ENCODE data around the gene KRT9. TPM values are rescaled to one million over a fixed set of nuclear protein-coding genes. Genes with fewer than 3 reads are reported as not detected.
"Not testable (repeated sequence)": the region's sequence is repeated elsewhere in the genome, so short reads cannot be mapped to it uniquely, and the experiment has no call there.

Gene KRT9
- total and polyA plus RNA-seq, 10 of the 15 experiments (the other 5 are each of a cell fraction or from before 2014, with no cell fraction given): not detected

GRCh38 chr17:41615454-41615853 is 43.6 kb upstream of the KRT9 start:
- no peak for FAIRE-seq
- no peaks in the 10 kb centered on the region for H3K4me1 ChIP-seq (ENCODE audit: control insufficient read depth, insufficient read depth, low read length)
- no peak overlapping the region for H3K9ac ChIP-seq (ENCODE audit: control insufficient read depth, insufficient read depth, low read length)
- SMC1A ChIA-PET (ENCODE audit: uncharacterized antibody, unreplicated experiment): no interaction called here
- no peak overlapping the region for H3K4me2 ChIP-seq (ENCODE audit: control insufficient read depth, insufficient read depth)
- in situ Hi-C loops (cut with MboI): no loop called here
- ATAC-seq: no peak
- no peaks in the 10 kb centered on the region for H3K36me3 ChIP-seq (ENCODE audit: control insufficient read depth in 2 of 2, insufficient read depth in 2 of 2, low read length in 1 of 2)
- intact Hi-C loops (cut with micrococcal nuclease; ENCODE audit: unreplicated experiment): no loop called here
- CTCF ChIA-PET: no interaction called here
- no peak overlapping the region for H3K4me3 ChIP-seq
- no peak overlapping the region for H3K27ac ChIP-seq (ENCODE audit: control insufficient read depth, insufficient read depth)
- POLR2A ChIA-PET: no interaction called here
- H3K27me3 ChIP-seq (replicated peaks in 1 of 2; ENCODE audit: control insufficient read depth in 2 of 2, insufficient read depth in 2 of 2, low read length in 1 of 2): peaks cover 0 to 2% of the 10 kb centered on the region in 2 experiments; a peak in 2 of 4 replicates
- RAD21 ChIA-PET (ENCODE audit: unreplicated experiment): no interaction called here
- H4K20me1 ChIP-seq (ENCODE audit: control insufficient read depth, insufficient read depth): no peaks in the 10 kb centered on the region
- TF ChIP-seq ATF2 (IDR thresholded peaks at IDR 0.05; ENCODE audit: low read length): no peak
- no peak for TF ChIP-seq TBL1XR1 (IDR thresholded peaks at IDR 0.05; ENCODE audit: low read depth, low read length)
- H3K9me3 ChIP-seq (replicated peaks; ENCODE audit: control insufficient read depth, insufficient read depth, low read length): no peaks in the 10 kb centered on the region
- BruUV-seq (replicated peaks): no TSS peak
- no peak overlapping the region for H2AFZ ChIP-seq (ENCODE audit: control insufficient read depth, low read depth, low read length)
- WGBS (ENCODE audit: insufficient coverage, insufficient replicate concordance, low lambda C conversion rate, missing lambda C conversion rate): 3% methylated on average over 6 of the region's 7 CpGs
- DNase-seq (ENCODE audit: low read depth, low spot score): no peak
- H3K79me2 ChIP-seq (ENCODE audit: control insufficient read depth, insufficient read depth, low read length): no peaks in the 10 kb centered on the region

- intact Hi-C loops (cut with micrococcal nuclease; ENCODE audit: unreplicated experiment); FAIRE-seq; ATAC-seq; POLR2A ChIA-PET; H2AFZ ChIP-seq (ENCODE audit: control insufficient read depth, low read depth, low read length); H3K4me1 ChIP-seq (ENCODE audit: control insufficient read depth, insufficient read depth, low read length); H3K4me2 ChIP-seq (ENCODE audit: control insufficient read depth, insufficient read depth); H4K20me1 ChIP-seq (ENCODE audit: control insufficient read depth, insufficient read depth); CTCF ChIA-PET; H3K9ac ChIP-seq (ENCODE audit: control insufficient read depth, insufficient read depth, low read length); H3K36me3 ChIP-seq (ENCODE audit: control insufficient read depth in 2 of 2, insufficient read depth in 2 of 2, low read length in 1 of 2); SMC1A ChIA-PET (ENCODE audit: uncharacterized antibody, unreplicated experiment); RAD21 ChIA-PET (ENCODE audit: unreplicated experiment); H3K4me3 ChIP-seq; BruUV-seq (replicated peaks); H3K79me2 ChIP-seq (ENCODE audit: control insufficient read depth, insufficient read depth, low read length); in situ Hi-C loops (cut with MboI); DNase-seq (ENCODE audit: low read depth, low spot score); H3K27me3 ChIP-seq (replicated peaks in 1 of 2; ENCODE audit: control insufficient read depth in 2 of 2, insufficient read depth in 2 of 2, low read length in 1 of 2); H3K27ac ChIP-seq (ENCODE audit: control insufficient read depth, insufficient read depth); H3K9me3 ChIP-seq (replicated peaks; ENCODE audit: control insufficient read depth, insufficient read depth, low read length): not testable (repeated sequence)
- WGBS (ENCODE audit: insufficient coverage, insufficient replicate concordance, low lambda C conversion rate, missing lambda C conversion rate): 13% methylated on average over 9 of the region's 9 CpGs
Observed at GRCh38 chr17:41614767-41615166, 42.9 kb upstream of the KRT9 start.
